DOHH2 (cell line): ENCODE results near the gene FIBP.

ENCODE experiments used
- CTCF ChIP-seq: fragments of 200-600 bp; sonication (generic); IDR thresholded peaks from one replicate; pipeline ENCODE4 v1.5.1; 2014; ENCODE audit warnings: antibody characterized with exemption, mild to moderate bottlenecking, low read depth, low read length; ENCODE audit not compliant: poor library complexity, severe bottlenecking
- EZH2phosphoT487 ChIP-seq: fragments of 200-600 bp; sonication (generic); IDR thresholded peaks from 2 replicates; pipeline ENCODE4 v1.6.1; 2017; ENCODE audit warnings: borderline replicate concordance, mild to moderate bottlenecking, antibody characterized with exemption, low read length, moderate library complexity, mixed read lengths

DNA sequence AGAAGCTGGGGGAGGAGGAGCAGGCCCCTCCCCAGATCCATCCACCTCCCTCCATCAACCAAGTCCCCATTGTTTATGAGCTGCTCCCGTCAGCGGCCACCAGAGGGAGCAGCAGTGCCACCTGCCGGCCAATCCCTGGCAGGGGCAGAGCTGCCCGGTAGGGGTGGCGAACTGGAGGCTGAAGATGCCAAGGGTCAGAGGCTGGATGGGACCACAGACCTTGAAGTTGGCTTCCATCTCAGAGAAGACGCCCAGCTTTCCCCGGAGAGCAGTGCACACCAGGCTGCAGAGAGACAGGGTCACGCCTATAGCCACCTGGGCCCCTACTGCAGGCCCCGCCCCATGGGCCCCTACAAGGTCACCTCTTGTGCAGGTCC lies 3.6 kb downstream of the FIBP start:
- TF ChIP-seq CTCF, result peak; percentile 100
- TF ChIP-seq EZH2phosphoT487, result no peak
